SJSA1 (cell line): ENCODE measurements around the gene OGN. TPM values are rescaled to one million over a fixed set of nuclear protein-coding genes. Genes with fewer than 3 reads are reported as not detected.
"Not testable (repeated sequence)": the region's sequence is repeated elsewhere in the genome, so short reads cannot be mapped to it uniquely, and the experiment has no call there.

Experiments
- DNase-seq, 2 experiments: peaks; one replicate each; pipeline ENCODE4 v3.0.0-alpha.2; 2015 to 2020; ENCODE audit warnings: low spot score in 2 of 2, low read depth in 1 of 2
- H3K27ac ChIP-seq: fragments of 250-450 bp; sonication (Bioruptor Pico); 2 replicates; pipeline ENCODE4 v1.5.1; 2020; ENCODE audit warnings: mild to moderate bottlenecking, moderate library complexity
- H3K27me3 ChIP-seq: fragments of 250-450 bp; sonication (Bioruptor Pico); replicated peaks from 2 replicates; pipeline ENCODE4 v1.5.1; 2020; ENCODE audit warnings: mild to moderate bottlenecking, moderate library complexity
- H3K36me3 ChIP-seq: fragments of 250-450 bp; sonication (Bioruptor Pico); 2 replicates; pipeline ENCODE4 v1.5.1; 2020; ENCODE audit warnings: mild to moderate bottlenecking
- H3K4me1 ChIP-seq: fragments of 250-450 bp; sonication (Bioruptor Pico); replicated peaks from 2 replicates; pipeline ENCODE4 v1.6.1; 2021; ENCODE audit warnings: mild to moderate bottlenecking
- H3K4me3 ChIP-seq: fragments of 250-450 bp; sonication (Bioruptor Pico); 2 replicates; pipeline ENCODE4 v1.5.1; 2020; ENCODE audit warnings: mild to moderate bottlenecking
- H3K9me3 ChIP-seq: fragments of 250-450 bp; sonication (Bioruptor Pico); replicated peaks from 2 replicates; pipeline ENCODE4 v1.5.1; 2020; ENCODE audit warnings: mild to moderate bottlenecking
- total RNA-seq: library from RNA; depleted of rRNA; stranded (reverse); fragments of >200 nt; shearing (Covaris generic); gene quantifications from 2 replicates; pipeline ENCODE4 v1.2.3, GENCODE V29; 2014

Gene OGN
- total RNA-seq, 1 experiment from 2014 or later, result not detected

DNA sequence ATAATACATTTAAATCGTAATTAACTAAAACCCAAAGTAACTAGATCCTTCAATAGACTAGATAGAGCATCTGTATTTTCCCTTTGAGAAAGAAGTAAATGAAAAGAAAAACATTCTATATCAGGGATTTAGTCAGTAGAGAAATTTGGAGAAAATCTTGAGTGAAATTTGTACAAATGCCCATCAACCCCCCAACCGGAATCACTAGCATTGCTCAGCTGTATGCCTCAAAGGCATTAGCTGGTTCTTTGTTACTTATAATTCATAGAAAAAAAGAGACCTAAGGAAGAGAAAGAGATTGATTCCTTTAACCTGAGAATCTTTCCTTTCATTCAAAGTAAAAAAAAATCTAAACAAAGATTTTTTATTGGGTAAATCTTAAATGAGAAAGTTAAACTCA is 19.2 kb upstream of the OGN start:
- Histone ChIP-seq H3K27ac (no peak overlapping the region), H3K4me1 (peaks cover 21% of the 10 kb centered on the region), H3K4me3 (no peak overlapping the region), H3K9me3 (no peaks in the 10 kb centered on the region), H3K27me3 (no peaks in the 10 kb centered on the region), H3K36me3 (no peaks in the 10 kb centered on the region)
- no peak for DNase-seq

DNA sequence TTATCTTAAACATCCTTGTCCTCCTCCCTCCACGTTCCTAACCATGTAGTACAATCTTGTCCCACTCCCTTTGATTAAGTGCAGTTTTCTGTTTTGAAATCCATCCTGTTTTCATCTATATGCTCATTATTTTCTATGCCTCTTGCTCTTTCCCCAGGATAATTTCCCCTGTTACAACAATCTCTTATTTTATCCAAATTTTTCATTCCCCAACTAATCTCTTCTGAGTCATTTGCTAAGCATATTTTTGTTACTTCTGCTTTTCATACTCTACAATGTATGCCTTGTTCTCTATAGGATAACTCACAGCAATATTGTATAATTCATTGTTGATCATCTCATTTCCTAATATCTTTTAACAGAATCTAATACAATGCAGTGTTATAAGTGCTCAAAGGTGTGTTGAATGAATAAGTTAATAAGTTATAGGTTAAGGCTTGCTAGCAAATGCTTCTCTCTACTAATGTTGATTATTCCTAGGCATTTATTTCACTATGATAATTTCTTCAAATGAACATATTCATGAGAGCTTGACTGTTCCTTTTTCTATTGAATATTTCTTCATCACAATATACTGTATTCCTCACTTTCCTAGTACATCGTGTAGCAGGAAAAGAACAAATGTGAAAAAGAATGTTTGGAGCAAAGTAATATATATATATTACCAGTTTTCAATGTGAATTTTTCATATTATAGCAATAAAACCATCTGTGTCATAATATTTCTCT is 18.4 kb upstream of the OGN start:
- Histone ChIP-seq H3K4me1 (peaks cover 21% of the 10 kb centered on the region), H3K27ac (no peak overlapping the region), H3K36me3 (no peaks in the 10 kb centered on the region), H3K9me3 (no peaks in the 10 kb centered on the region), H3K27me3 (no peaks in the 10 kb centered on the region), H3K4me3 (no peak overlapping the region)
- no peak for DNase-seq

DNA sequence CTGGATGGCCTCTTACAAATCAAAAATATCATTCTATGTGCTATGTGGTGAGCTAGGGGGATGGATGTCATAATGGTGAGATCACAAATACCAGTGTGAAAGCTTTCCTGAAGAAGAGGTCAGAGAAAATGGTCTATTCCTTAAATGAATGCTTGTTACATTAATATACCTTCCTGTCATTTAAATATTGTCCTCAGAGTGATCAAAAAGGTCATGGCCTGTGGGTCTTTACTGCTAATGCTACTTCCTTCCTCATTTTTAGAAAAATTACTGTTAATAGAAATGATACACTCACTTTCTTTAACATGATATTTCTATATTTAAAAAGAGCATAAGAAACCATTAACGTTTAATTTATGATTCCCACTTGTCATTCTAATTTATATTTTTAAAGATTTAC is 10.2 kb upstream of the OGN start:
- DNase-seq, result no peak
- no peaks in the 10 kb centered on the region for H3K9me3 ChIP-seq
- H3K27me3 ChIP-seq, result no peaks in the 10 kb centered on the region
- no peaks in the 10 kb centered on the region for H3K36me3 ChIP-seq
- H3K4me1 ChIP-seq, result no peaks in the 10 kb centered on the region
- no peak overlapping the region for H3K4me3 ChIP-seq
- no peak overlapping the region for H3K27ac ChIP-seq

DNA sequence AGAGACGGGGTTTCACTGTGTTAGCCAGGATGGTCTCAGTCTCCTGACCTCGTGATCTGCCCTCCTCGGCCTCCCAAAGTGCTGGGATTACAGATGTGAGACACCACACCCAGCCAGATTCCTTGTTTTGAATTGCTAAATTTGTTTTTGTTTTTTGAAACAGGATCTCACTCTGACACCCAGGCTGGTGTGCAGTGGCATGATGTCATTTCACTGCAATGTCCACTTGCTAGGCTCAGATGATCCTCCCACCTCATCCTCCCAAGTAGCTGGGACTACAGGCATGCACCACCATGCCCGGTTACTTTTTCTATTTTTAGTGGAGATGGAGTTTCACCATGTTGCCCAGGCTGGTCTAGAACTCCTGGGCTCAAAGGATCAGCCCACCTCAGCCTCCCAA is 6.8 kb upstream of the OGN start:
- H3K4me1 ChIP-seq, H3K36me3 ChIP-seq, DNase-seq, H3K4me3 ChIP-seq, H3K27me3 ChIP-seq, H3K27ac ChIP-seq, H3K9me3 ChIP-seq: not testable (repeated sequence)

DNA sequence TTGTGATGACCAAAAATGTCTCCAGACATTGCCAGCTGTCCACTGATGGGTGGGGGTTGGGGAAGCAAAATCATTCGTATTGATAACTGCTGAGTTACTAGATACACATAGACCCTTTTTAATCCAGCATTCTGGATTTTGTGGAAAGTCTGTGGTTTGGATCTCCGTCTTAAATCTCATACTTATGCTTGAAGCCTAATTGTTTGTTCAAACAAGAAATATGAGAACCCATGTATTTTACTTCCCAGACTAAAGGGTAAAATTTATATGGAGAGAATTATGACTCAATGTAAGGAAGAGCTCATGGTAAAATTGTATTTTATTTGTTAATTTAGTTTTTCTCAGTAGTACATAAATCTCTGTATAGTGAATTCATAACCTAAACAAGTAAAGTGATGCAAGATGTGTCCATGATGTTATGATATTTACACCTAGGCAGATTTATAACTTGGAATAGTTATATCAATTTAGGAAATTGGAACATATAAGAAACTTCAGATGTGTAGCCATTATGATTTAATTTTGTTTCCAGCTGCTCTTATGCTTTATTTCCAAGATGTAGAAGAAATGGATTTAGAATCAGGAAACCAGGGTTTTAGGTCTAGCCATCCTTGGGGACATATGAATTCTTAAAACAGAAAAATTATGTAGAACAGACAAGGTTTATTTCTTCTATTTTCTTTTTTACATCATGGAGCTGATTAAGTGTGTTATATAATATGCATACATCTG is 4.5 kb upstream of the OGN start:
- Histone ChIP-seq H3K9me3 (no peaks in the 10 kb centered on the region), H3K36me3 (no peaks in the 10 kb centered on the region), H3K27me3 (no peaks in the 10 kb centered on the region), H3K27ac (no peak overlapping the region), H3K4me1 (no peaks in the 10 kb centered on the region), H3K4me3 (no peak overlapping the region)
- DNase-seq, result no peak

DNA sequence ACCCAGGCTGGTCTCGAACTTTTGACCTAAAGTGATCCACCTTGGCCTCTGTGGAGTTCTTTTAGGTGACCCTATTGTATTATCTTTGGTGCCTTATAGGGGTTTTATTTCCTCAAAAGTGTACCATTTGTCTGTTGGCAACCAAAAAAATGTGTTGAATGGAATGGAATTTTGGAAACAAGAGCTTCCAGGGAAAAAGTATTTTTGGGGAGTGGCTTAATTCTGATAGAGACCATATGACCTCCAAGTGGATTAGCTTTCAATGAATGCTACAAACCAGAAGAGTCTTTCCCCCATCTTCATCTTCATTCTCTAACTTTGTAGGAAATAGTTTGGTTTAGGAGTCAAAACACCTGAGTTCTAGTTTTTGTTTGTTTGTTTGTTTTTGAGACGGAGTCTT is 3.4 kb upstream of the OGN start:
- Histone ChIP-seq H3K36me3 (no peaks in the 10 kb centered on the region), H3K4me3 (no peak overlapping the region), H3K9me3 (no peaks in the 10 kb centered on the region), H3K27me3 (no peaks in the 10 kb centered on the region), H3K4me1 (no peaks in the 10 kb centered on the region), H3K27ac (no peak overlapping the region)
- no peak for DNase-seq

DNA sequence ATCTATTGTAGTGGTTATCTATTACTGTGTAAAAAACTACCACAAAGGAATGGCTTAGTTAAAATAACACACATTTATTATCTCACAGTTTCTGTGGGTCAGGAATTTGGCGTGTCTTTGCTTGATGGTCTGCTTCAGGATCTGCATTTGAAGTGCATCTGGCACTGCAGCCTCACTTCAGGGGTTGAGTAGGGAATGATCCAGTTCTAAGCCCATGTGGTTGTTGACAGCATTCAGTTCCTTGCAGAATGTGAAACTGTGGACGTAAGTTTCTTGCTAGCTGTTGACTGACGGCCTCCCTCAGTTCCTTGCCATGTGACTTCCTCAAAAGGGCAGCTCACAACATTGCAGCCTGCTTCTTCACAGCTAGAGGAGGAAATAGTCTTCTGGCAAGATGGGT is 2.1 kb upstream of the OGN start:
- H3K36me3 ChIP-seq, result no peaks in the 10 kb centered on the region
- H3K4me1 ChIP-seq, result no peaks in the 10 kb centered on the region
- H3K27me3 ChIP-seq, result no peaks in the 10 kb centered on the region
- DNase-seq, result no peak
- no peaks in the 10 kb centered on the region for H3K9me3 ChIP-seq
- H3K4me3 ChIP-seq, result no peak overlapping the region
- no peak overlapping the region for H3K27ac ChIP-seq

DNA sequence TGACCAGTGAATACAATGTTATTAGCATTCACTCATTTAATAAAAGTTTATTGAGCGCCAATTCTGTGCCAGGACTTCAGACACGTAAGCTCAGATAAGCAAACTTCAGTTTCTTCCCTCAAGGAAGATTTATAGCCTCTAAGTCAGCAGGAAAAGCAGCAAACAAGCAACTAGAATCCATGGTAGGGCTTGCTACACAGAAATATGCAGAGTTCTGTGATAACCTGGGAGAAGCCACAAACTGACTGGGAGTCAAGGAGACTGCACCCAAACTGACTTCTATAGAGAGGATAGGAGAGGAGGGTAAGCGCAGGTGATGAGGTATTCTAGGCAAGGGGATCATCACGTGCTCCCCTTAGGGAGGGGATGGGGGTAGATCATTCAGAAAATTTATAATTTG is 1.4 kb upstream of the OGN start:
- no peaks in the 10 kb centered on the region for H3K9me3 ChIP-seq
- no peak overlapping the region for H3K27ac ChIP-seq
- no peaks in the 10 kb centered on the region for H3K4me1 ChIP-seq
- no peaks in the 10 kb centered on the region for H3K36me3 ChIP-seq
- H3K27me3 ChIP-seq, result no peaks in the 10 kb centered on the region
- no peak overlapping the region for H3K4me3 ChIP-seq
- no peak for DNase-seq

DNA sequence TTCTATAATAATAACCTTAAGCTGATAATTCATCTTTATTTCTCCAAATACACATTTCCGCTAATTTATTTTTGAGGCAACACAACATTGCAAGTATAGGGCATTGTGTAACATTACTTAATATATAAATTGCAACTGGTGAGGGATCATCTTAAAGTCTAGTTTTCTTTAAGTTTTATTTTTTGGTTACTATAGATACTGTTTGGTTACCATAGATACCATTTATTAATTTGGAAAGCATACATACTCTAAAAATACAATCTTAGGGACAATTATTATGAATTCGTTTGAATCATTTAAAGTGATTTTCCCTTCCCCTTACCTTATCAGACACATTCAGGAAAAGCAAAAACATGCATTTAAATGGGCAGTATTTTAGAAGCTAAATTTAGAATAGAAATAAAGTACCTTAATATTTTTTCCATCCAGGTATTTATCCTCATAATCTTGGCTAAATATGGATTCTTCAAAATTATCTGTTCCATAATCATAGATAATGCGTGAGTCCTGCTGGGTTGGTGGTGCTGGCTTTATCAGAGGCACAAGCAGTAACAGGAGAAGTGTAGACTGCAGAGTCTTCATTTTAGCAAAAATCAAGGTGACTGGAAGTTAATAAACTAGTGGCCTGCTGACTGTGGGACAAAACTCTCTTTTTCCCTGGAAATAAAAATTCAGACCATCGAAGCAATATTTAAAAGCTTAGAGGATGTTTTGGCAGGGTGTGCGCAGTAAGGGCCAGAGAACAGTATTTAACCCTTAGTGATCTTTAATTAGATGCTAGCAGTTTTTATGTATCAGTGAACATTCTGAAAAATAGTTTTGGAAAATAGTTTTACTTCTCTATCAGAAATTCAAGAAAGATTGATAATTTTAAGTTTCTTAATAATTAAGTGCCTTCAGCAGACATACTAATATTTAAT is 1.3 kb downstream of the OGN start:
- DNase-seq, result no peak
- H3K36me3 ChIP-seq, result no peaks in the 10 kb centered on the region
- no peak overlapping the region for H3K27ac ChIP-seq
- H3K4me3 ChIP-seq, result no peak overlapping the region
- H3K9me3 ChIP-seq, result no peaks in the 10 kb centered on the region
- no peaks in the 10 kb centered on the region for H3K27me3 ChIP-seq
- H3K4me1 ChIP-seq, result no peaks in the 10 kb centered on the region

DNA sequence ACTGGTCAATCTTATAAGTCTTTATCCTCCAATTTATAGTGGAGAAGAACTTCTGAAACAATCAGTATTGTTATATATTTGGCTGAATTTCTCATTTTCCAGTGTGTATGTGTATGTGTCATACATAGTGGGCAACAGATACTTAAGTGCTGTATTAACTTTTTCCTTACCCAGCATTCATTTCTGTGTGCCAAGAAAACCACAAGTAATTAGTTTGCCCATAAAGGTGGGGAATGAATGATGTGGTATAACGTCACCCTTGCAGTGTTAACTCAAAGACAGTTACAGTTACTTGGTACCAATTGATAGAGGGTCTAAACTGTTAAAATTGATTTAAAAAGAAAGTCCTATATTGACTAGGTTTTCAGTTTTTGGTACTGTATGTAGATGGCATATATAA is 2.0 kb downstream of the OGN start:
- no peaks in the 10 kb centered on the region for H3K9me3 ChIP-seq
- no peak overlapping the region for H3K27ac ChIP-seq
- H3K27me3 ChIP-seq, result no peaks in the 10 kb centered on the region
- H3K4me3 ChIP-seq, result no peak overlapping the region
- no peaks in the 10 kb centered on the region for H3K4me1 ChIP-seq
- DNase-seq, result no peak
- no peaks in the 10 kb centered on the region for H3K36me3 ChIP-seq

DNA sequence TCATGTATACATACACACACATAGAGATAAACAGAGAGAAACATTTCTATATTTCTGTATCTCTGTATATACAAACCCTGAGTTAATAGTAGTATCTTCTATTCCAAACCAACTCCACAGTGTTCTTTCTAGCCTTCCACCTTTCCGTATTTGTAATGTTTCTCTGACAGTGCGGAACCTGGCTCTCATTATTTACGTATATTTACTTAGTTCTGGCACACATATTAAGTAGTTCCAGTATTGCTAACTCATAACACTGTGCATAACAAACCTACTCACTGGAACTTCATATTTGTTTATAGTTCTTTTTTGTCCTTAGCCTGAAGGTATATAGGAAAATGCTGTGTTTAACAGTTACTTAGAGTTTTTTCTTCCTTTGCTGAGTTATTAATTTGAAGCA is 6.5 kb downstream of the OGN start:
- no peak for DNase-seq
- Histone ChIP-seq H3K27me3 (no peaks in the 10 kb centered on the region), H3K4me3 (no peak overlapping the region), H3K27ac (no peak overlapping the region), H3K36me3 (no peaks in the 10 kb centered on the region), H3K4me1 (no peaks in the 10 kb centered on the region), H3K9me3 (no peaks in the 10 kb centered on the region)

DNA sequence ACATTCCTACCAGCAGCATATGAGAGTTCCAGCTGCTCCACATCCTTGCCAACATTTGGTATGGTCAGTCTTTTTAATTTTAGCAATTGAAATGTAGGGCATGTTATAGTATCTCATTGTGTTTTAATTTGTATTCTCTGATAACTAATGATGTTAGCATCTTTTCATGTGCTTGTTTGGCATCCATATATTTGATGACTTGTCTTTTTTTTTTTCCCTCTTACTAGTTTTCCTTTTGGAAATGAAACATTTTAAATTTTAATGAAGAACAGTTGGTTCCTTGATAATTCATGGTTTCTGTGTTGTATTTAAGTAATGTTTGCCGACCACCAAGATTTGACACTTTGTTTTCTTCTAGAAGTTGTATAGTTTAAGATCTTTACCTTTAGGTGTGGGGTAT is 8.8 kb downstream of the OGN start:
- H3K4me1 ChIP-seq, result no peaks in the 10 kb centered on the region
- H3K9me3 ChIP-seq, result no peaks in the 10 kb centered on the region
- H3K27me3 ChIP-seq, result no peaks in the 10 kb centered on the region
- H3K4me3 ChIP-seq, result no peak overlapping the region
- DNase-seq, result no peak
- no peaks in the 10 kb centered on the region for H3K36me3 ChIP-seq
- no peak overlapping the region for H3K27ac ChIP-seq

DNA sequence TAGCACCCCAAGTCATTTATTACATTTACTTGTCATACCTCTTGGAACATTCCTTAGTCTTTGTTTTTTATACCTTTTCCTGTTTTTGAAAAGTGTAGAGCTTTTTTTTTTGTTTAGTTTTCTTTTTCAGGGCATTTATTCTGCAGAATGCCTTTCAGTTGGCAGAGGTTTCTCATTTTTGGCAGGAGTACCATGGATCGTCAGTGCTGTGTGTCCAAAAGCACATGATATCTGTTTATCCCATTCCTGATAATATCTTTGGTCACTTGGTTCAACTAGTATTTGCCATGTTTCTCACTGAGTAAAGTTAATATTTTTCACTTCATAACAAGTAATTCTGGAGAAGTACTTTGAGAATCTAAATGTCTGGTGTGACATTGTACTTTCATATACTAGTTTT is 10.7 kb downstream of the OGN start:
- H3K27ac ChIP-seq, result no peak overlapping the region
- H3K9me3 ChIP-seq, result no peaks in the 10 kb centered on the region
- no peak for DNase-seq

DNA sequence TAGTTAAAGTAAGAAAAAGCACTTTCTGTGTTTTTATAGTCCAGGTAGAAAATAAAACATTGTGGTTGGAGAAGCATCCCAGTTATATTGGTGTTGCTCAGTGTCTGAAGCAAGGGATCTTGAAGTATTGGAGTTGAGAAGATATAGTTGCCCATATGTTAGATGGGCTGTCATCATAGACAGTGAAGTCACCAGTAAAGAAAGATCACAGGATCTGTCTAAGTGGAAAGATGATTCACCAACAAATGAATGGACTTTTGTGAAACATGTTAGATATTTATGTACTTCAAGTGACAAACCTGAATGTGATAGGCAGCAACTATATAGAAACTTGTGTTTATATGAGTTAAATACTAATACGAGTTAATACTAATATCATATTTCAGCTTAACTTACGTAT is 11.7 kb downstream of the OGN start:
- H3K27ac ChIP-seq, result no peak overlapping the region
- H3K9me3 ChIP-seq, result no peaks in the 10 kb centered on the region
- H3K27me3 ChIP-seq, result no peaks in the 10 kb centered on the region
- H3K4me1 ChIP-seq, result no peaks in the 10 kb centered on the region
- no peak overlapping the region for H3K4me3 ChIP-seq
- H3K36me3 ChIP-seq, result no peaks in the 10 kb centered on the region
- DNase-seq, result no peak

More for the DNA sequence above, 10.7 kb downstream of the OGN start:
- no peaks in the 10 kb centered on the region for H3K4me1 ChIP-seq
- H3K4me3 ChIP-seq, result no peak overlapping the region
- H3K36me3 ChIP-seq, result no peaks in the 10 kb centered on the region
- H3K27me3 ChIP-seq, result no peaks in the 10 kb centered on the region
